HepG2 (cell line): ENCODE measurements around the gene CTBP1. TPM values are rescaled to one million over a fixed set of nuclear protein-coding genes. Genes with fewer than 3 reads are reported as not detected.
A peak's percentile ranks its signal among the peaks of the same experiment; 100 is the strongest.

ENCODE experiments used
- AGO2 ChIP-seq: fragments of 200-400 bp; formaldehyde crosslinking; optimal IDR thresholded peaks from 2 replicates; pipeline ENCODE3; 2017; ENCODE audit warnings: mild to moderate bottlenecking, low read depth, low read length, moderate library complexity
- ARNT2 ChIP-seq: sonication (generic); formaldehyde crosslinking; IDR thresholded peaks from 2 replicates; pipeline ENCODE4 v1.8.0; 2022; ENCODE audit warnings: mild to moderate bottlenecking, low read depth, missing genetic modification reagents, moderate library complexity
- CCDC6 ChIP-seq: sonication (generic); formaldehyde crosslinking; IDR thresholded peaks from 2 replicates; pipeline ENCODE4 v1.8.1; 2022; ENCODE audit warnings: mild to moderate bottlenecking, missing genetic modification reagents, moderate library complexity
- CEBPG ChIP-seq: IDR thresholded peaks from 2 replicates; pipeline ENCODE4 v1.6.1; 2016
- CHCHD3 ChIP-seq: sonication (generic); formaldehyde crosslinking; IDR thresholded peaks from 2 replicates; pipeline ENCODE4 v1.8.0; 2022; ENCODE audit warnings: mild to moderate bottlenecking, missing genetic modification reagents, moderate library complexity
- FOXP1 ChIP-seq, 2 experiments: fragments of 450-650 bp in 1 of 2; IDR thresholded peaks; 2 replicates each; pipeline ENCODE4 v1.6.1; 2017 to 2018; ENCODE audit warnings: antibody characterized with exemption in 1 of 2
- NFIB ChIP-seq: sonication (generic); formaldehyde crosslinking; IDR thresholded peaks from 2 replicates; pipeline ENCODE4 v1.9.0; 2021; ENCODE audit warnings: missing genetic modification reagents, mild to moderate bottlenecking, borderline replicate concordance
- PCBP1 ChIP-seq: fragments of 200-400 bp; formaldehyde crosslinking; IDR thresholded peaks from 2 replicates; pipeline ENCODE4 v1.6.1; 2017; ENCODE audit warnings: mild to moderate bottlenecking, low read depth, low read length, borderline replicate concordance
- PHF8 ChIP-seq: sonication (generic); formaldehyde crosslinking; IDR thresholded peaks from 2 replicates; pipeline ENCODE4 v1.5.0; 2020; ENCODE audit warnings: missing genetic modification reagents
- SETDB1 ChIP-seq: sonication (generic); formaldehyde crosslinking; IDR thresholded peaks from 2 replicates; pipeline ENCODE4 v1.5.1; 2020; ENCODE audit warnings: missing genetic modification reagents, mild to moderate bottlenecking, borderline replicate concordance
- SMARCE1 ChIP-seq: fragments of 450-650 bp; IDR thresholded peaks from 2 replicates; pipeline ENCODE4 v1.6.1; 2017; ENCODE audit warnings: borderline replicate concordance
- SOX5 ChIP-seq: IDR thresholded peaks from 2 replicates; pipeline ENCODE4 v1.6.1; 2016; ENCODE audit warnings: borderline replicate concordance
- SSRP1 ChIP-seq: IDR thresholded peaks from 2 replicates; pipeline ENCODE4 v1.6.1; 2016; ENCODE audit warnings: control low read depth
- ZFX ChIP-seq: sonication (generic); formaldehyde crosslinking; IDR thresholded peaks from 2 replicates; pipeline ENCODE4 v1.4.0; 2020; ENCODE audit warnings: mild to moderate bottlenecking, low read depth, missing genetic modification reagents, moderate library complexity
- ZNF251 ChIP-seq: sonication (generic); formaldehyde crosslinking; IDR thresholded peaks from 2 replicates; pipeline ENCODE4 v1.9.0; 2021; ENCODE audit warnings: mild to moderate bottlenecking, missing genetic modification reagents
- ZNF33A ChIP-seq: sonication (generic); formaldehyde crosslinking; IDR thresholded peaks from 2 replicates; pipeline ENCODE4 v1.5.1; 2020; ENCODE audit warnings: missing genetic modification reagents, mild to moderate bottlenecking, moderate library complexity, borderline replicate concordance
- ZNF572 ChIP-seq: sonication (generic); formaldehyde crosslinking; IDR thresholded peaks from 2 replicates; pipeline ENCODE4 v1.5.1; 2020; ENCODE audit warnings: mild to moderate bottlenecking, missing genetic modification reagents
- ZNF7 ChIP-seq: IDR thresholded peaks from 2 replicates; pipeline ENCODE4 v1.6.1; 2016; ENCODE audit warnings: missing biosample characterization, missing genetic modification reagents
- ZNF891 ChIP-seq: sonication (generic); formaldehyde crosslinking; IDR thresholded peaks from 2 replicates; pipeline ENCODE4 v1.5.0; 2020; ENCODE audit warnings: mild to moderate bottlenecking, missing genetic modification reagents
- polyA plus RNA-seq, 8 experiments: library from polyadenylated mRNA; depleted of rRNA in 3 of 8; stranded (reverse) in 7 of 8; unstranded in 1 of 8; fragments of >200 nt; fragmentation: Illumina TruSeq in 4 of 8; extraction: Trizol in 4 of 8; gene quantifications; 2 replicates each; pipeline versions ENCODE4 v1.2.1 to v1.2.3, GENCODE V29; 2011 to 2016; ENCODE audit warnings: low read depth in 4 of 8, missing spikeins in 1 of 8, mixed read lengths in 1 of 8; ENCODE audit not compliant: insufficient read depth in 1 of 8
- total RNA-seq, 5 experiments: library from RNA; depleted of rRNA; stranded (reverse); fragments of >200 nt; fragmentation: Illumina TruSeq; extraction: Trizol; gene quantifications; 2 replicates each; pipeline ENCODE4 v1.2.3, GENCODE V29; 2016; ENCODE audit warnings: low read depth in 1 of 5
- TF ChIP-seq, protein P1 (sequence below): sonication (generic); formaldehyde crosslinking; conservative IDR thresholded peaks from 2 replicates; pipeline ENCODE4 v1.4.0; 2020; ENCODE audit warnings: missing genetic modification reagents
- TF ChIP-seq, protein P2 (sequence below): IDR thresholded peaks from 2 replicates; pipeline ENCODE4 v1.6.1; 2016; ENCODE audit warnings: missing genetic modification reagents, missing compliant biosample characterization
- TF ChIP-seq, protein P3 (sequence below): sonication (generic); formaldehyde crosslinking; IDR thresholded peaks from 2 replicates; pipeline ENCODE4 v1.5.1; 2020; ENCODE audit warnings: mild to moderate bottlenecking, missing genetic modification reagents, moderate library complexity
- TF ChIP-seq, protein P4 (sequence below): sonication (generic); formaldehyde crosslinking; IDR thresholded peaks from 2 replicates; pipeline ENCODE4 v1.4.0; 2020; ENCODE audit warnings: missing genetic modification reagents, low read depth, mild to moderate bottlenecking, borderline replicate concordance

CTBP1 gene
- total and polyA plus RNA-seq, 2 of the 13 experiments (the other 11 are each of a cell fraction or from before 2014, with no cell fraction given): 78.5 to 112 TPM

DNA sequence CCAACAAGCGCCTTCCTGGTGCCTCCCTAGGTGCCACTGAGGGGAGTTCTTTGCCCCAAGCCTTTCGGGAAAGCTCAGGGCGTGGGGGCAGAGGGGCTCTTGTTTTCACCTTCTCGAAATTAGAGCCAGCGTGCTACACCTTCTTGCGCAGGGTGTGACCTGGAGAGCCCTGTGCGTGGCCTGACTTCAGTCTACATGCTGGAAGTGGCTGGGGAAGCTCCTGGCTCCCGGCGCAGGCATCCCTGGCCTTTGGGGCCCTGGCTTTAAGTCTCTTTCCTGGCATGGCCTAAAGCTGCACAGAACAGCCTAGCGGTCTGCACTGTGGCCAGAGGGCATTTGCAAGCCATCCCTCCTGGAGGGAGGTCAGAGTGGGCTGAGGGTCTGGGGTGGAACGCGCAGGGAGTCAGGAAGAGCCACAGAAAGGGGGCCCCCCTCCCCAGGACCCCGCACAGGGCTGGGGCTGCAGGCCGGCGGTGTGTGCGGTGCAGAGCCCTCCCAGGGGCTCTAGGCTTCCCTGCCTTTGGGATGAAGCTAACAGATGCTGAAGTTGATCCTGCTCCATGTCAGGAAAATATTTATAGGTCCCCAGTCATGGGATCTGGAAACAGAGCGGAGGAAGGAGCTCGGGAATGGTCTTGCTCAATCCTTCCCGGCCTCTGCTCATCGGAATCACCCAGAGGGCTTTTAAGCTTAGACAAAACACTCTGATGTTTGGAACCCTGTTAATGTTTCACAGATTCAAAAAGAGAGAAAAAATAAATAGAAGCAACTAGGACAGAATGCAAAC lies 75.8 kb downstream of the CTBP1 start (continued):
- no peak for TF ChIP-seq ZNF33A
- peak; percentile 53 for TF ChIP-seq ZFX
- no peak for TF ChIP-seq SMARCE1
- TF ChIP-seq, protein P1, sequence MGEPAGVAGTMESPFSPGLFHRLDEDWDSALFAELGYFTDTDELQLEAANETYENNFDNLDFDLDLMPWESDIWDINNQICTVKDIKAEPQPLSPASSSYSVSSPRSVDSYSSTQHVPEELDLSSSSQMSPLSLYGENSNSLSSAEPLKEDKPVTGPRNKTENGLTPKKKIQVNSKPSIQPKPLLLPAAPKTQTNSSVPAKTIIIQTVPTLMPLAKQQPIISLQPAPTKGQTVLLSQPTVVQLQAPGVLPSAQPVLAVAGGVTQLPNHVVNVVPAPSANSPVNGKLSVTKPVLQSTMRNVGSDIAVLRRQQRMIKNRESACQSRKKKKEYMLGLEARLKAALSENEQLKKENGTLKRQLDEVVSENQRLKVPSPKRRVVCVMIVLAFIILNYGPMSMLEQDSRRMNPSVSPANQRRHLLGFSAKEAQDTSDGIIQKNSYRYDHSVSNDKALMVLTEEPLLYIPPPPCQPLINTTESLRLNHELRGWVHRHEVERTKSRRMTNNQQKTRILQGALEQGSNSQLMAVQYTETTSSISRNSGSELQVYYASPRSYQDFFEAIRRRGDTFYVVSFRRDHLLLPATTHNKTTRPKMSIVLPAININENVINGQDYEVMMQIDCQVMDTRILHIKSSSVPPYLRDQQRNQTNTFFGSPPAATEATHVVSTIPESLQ (CRISPR knock-in tag): 0 out of 2 replicates have a peak, but pooled peaks have one; percentile 47
- TF ChIP-seq FOXP1 (IDR thresholded peaks at IDR 0.05): no peak
- TF ChIP-seq FOXP1 (CRISPR knock-in tag; IDR thresholded peaks at IDR 0.05): peak; percentile 58; the same call in 1 of the 2 replicates
- peak; percentile 61; the same call in 1 of the 2 replicates for TF ChIP-seq CCDC6 (CRISPR knock-in tag)
- TF ChIP-seq, protein P2, sequence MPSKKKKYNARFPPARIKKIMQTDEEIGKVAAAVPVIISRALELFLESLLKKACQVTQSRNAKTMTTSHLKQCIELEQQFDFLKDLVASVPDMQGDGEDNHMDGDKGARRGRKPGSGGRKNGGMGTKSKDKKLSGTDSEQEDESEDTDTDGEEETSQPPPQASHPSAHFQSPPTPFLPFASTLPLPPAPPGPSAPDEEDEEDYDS: peak; percentile 89
- 0 out of 2 replicates have a peak, but pooled peaks have one; percentile 34 for TF ChIP-seq CHCHD3 (CRISPR knock-in tag)
- TF ChIP-seq ZNF7 (CRISPR knock-in tag): peak; percentile 29; the same call in 1 of the 2 replicates
- no peak for TF ChIP-seq PHF8 (CRISPR knock-in tag)
- TF ChIP-seq ZNF572: peak; percentile 85; the same call in 1 of the 2 replicates
- TF ChIP-seq NFIB (CRISPR knock-in tag): no peak
- TF ChIP-seq ZNF891 (CRISPR knock-in tag): peak; percentile 37; the same call in 1 of the 2 replicates
- TF ChIP-seq ARNT2 (CRISPR knock-in tag): 0 out of 2 replicates have a peak, but pooled peaks have one; percentile 15
- TF ChIP-seq SSRP1 (CRISPR knock-in tag): 0 out of 2 replicates have a peak, but pooled peaks have one; percentile 16
- peak; percentile 45; the same call in 1 of the 2 replicates for TF ChIP-seq SOX5 (CRISPR knock-in tag)
- TF ChIP-seq CEBPG (CRISPR knock-in tag): peak; percentile 92
- TF ChIP-seq, protein P3, sequence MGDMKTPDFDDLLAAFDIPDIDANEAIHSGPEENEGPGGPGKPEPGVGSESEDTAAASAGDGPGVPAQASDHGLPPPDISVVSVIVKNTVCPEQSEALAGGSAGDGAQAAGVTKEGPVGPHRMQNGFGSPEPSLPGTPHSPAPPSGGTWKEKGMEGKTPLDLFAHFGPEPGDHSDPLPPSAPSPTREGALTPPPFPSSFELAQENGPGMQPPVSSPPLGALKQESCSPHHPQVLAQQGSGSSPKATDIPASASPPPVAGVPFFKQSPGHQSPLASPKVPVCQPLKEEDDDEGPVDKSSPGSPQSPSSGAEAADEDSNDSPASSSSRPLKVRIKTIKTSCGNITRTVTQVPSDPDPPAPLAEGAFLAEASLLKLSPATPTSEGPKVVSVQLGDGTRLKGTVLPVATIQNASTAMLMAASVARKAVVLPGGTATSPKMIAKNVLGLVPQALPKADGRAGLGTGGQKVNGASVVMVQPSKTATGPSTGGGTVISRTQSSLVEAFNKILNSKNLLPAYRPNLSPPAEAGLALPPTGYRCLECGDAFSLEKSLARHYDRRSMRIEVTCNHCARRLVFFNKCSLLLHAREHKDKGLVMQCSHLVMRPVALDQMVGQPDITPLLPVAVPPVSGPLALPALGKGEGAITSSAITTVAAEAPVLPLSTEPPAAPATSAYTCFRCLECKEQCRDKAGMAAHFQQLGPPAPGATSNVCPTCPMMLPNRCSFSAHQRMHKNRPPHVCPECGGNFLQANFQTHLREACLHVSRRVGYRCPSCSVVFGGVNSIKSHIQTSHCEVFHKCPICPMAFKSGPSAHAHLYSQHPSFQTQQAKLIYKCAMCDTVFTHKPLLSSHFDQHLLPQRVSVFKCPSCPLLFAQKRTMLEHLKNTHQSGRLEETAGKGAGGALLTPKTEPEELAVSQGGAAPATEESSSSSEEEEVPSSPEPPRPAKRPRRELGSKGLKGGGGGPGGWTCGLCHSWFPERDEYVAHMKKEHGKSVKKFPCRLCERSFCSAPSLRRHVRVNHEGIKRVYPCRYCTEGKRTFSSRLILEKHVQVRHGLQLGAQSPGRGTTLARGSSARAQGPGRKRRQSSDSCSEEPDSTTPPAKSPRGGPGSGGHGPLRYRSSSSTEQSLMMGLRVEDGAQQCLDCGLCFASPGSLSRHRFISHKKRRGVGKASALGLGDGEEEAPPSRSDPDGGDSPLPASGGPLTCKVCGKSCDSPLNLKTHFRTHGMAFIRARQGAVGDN (CRISPR knock-in tag): peak; percentile 50
- 0 out of 2 replicates have a peak, but pooled peaks have one; percentile 72 for TF ChIP-seq PCBP1
- no peak for TF ChIP-seq ZNF251 (CRISPR knock-in tag)
- TF ChIP-seq, protein P4, sequence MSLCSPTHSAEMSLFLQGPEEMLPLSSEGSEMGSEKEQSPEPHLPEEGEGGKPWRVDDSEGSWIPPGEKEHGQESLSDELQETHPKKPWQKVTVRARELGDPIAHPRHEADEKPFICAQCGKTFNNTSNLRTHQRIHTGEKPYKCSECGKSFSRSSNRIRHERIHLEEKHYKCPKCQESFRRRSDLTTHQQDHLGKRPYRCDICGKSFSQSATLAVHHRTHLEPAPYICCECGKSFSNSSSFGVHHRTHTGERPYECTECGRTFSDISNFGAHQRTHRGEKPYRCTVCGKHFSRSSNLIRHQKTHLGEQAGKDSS (CRISPR knock-in tag): no peak
- TF ChIP-seq AGO2: peak; percentile 67
- no peak for TF ChIP-seq SETDB1
